K562 (cell line): ENCODE results near the gene GOLGA6L22. TPM values are rescaled to one million over a fixed set of nuclear protein-coding genes. Genes with fewer than 3 reads are reported as not detected.
"Not testable (repeated sequence)": the region's sequence is repeated elsewhere in the genome, so short reads cannot be mapped to it uniquely, and the experiment has no call there.

Experiments used
- ATAC-seq: fragments of 200-7000 bp; cut with Tn5 transposase; 3 replicates; pipeline ENCODE4 v1.9.1; 2020; ENCODE audit warnings: moderate library complexity
- Bru-seq: library from RNA; stranded (reverse); fragments of 400-500 nt; gene quantifications from one replicate; lab custom pipeline; 2021; lab: Mats Ljungman, UMichigan
- BruChase-seq, 2 experiments: library from RNA; stranded (reverse); fragments of 400-500 nt; gene quantifications; one replicate each; lab custom pipeline; 2021; lab: Mats Ljungman, UMichigan
- BruUV-seq: library from RNA; stranded (reverse); fragments of 400-500 nt; replicated peaks from 2 replicates; lab custom pipeline; 2021; lab: Mats Ljungman, UMichigan
- CTCF ChIA-PET: fragments of 300-600 bp; formaldehyde crosslinking; extraction: SDS; loops from one replicate; lab custom pipeline; 2021; ENCODE audit warnings: low intra/inter-chr PET ratio; lab: Yijun Ruan, JAX
- POLR2A ChIA-PET: fragments of 300-600, 350-650 bp; sonication (Branson Sonifier 250); formaldehyde crosslinking; extraction: SDS; loops from one replicate; lab custom pipeline; 2021; ENCODE audit warnings: antibody characterized with exemption, inconsistent platforms; lab: Yijun Ruan, JAX
- DNase-seq, 4 experiments: peaks; one replicate each; pipeline versions ENCODE4 v3.0.0 to v3.0.0-alpha.2; 2011 to 2018; ENCODE audit warnings: low spot score in 3 of 4, mixed read lengths in 3 of 4; ENCODE audit errors: extremely low read depth in 1 of 4
- FAIRE-seq: peaks from 2 replicates; lab custom pipeline; 2011; peaks lifted over from hg19 to GRCh38; lab: Jason Lieb, UNC
- H2AFZ ChIP-seq: 2 replicates; pipeline ENCODE4 v1.6.0; 2011; ENCODE audit warnings: low read depth, low read length, control low read depth, inconsistent platforms
- H3K27ac ChIP-seq: fragments of 200-600 bp; 3 replicates; pipeline ENCODE4 v1.8.0; 2011; ENCODE audit warnings: low read depth, mild to moderate bottlenecking, control low read depth, inconsistent platforms, low read length, moderate library complexity, mixed read lengths; ENCODE audit errors: extremely low read depth
- H3K27me3 ChIP-seq, 2 experiments: fragments of 300-600 bp in 1 of 2; 2 replicates in 1 of 2; 3 replicates in 1 of 2; pipeline versions ENCODE4 v1.6.0 to v1.8.0; 2011; ENCODE audit warnings: inconsistent platforms in 2 of 2, low read length in 2 of 2, mild to moderate bottlenecking in 1 of 2, mixed read lengths in 1 of 2, moderate library complexity in 1 of 2; ENCODE audit not compliant: control insufficient read depth in 2 of 2, insufficient read depth in 2 of 2
- H3K36me3 ChIP-seq: fragments of 300-600 bp; 3 replicates; pipeline ENCODE4 v1.8.0; 2011; ENCODE audit warnings: mild to moderate bottlenecking, low read length, inconsistent platforms; ENCODE audit not compliant: control insufficient read depth, insufficient read depth
- H3K4me1 ChIP-seq, 2 experiments: fragments of 200-600 bp in 1 of 2; replicated peaks in 1 of 2; 2 replicates in 1 of 2; 3 replicates in 1 of 2; pipeline versions ENCODE4 v1.5.1 to v1.8.0; 2011; ENCODE audit warnings: inconsistent platforms in 2 of 2, low read length in 2 of 2, mild to moderate bottlenecking in 1 of 2, mixed read lengths in 1 of 2, moderate library complexity in 1 of 2; ENCODE audit not compliant: control insufficient read depth in 2 of 2, insufficient read depth in 2 of 2
- H3K4me2 ChIP-seq: 2 replicates; pipeline ENCODE4 v1.6.1; 2011; ENCODE audit warnings: low read length, control low read depth, inconsistent platforms, mixed read lengths; ENCODE audit not compliant: insufficient read depth
- H3K4me3 ChIP-seq: fragments of 200-600 bp; sonication (generic), shearing (Covaris generic); 2 replicates; pipeline ENCODE4 v1.5.1; 2016; ENCODE audit warnings: control low read depth, inconsistent platforms
- H3K79me2 ChIP-seq: fragments of 200-600 bp; 3 replicates; pipeline ENCODE4 v1.8.0; 2011; ENCODE audit warnings: low read length, inconsistent platforms; ENCODE audit not compliant: control insufficient read depth, insufficient read depth
- H3K9ac ChIP-seq, 2 experiments: 2 replicates each; pipeline versions ENCODE4 v1.6.0 to v1.6.1; 2011; ENCODE audit warnings: low read depth in 2 of 2, low read length in 2 of 2, control low read depth in 1 of 2, inconsistent platforms in 1 of 2, mild to moderate bottlenecking in 1 of 2, mixed read lengths in 1 of 2; ENCODE audit not compliant: insufficient read depth in 1 of 2
- H3K9me1 ChIP-seq: one replicate; pipeline ENCODE4 v1.6.0; 2011; ENCODE audit warnings: inconsistent platforms, mild to moderate bottlenecking, low read length, moderate library complexity; ENCODE audit not compliant: control insufficient read depth, insufficient read depth
- H3K9me3 ChIP-seq: replicated peaks from 2 replicates; pipeline ENCODE4 v1.5.1; 2011; ENCODE audit warnings: low read depth, low read length, inconsistent platforms; ENCODE audit not compliant: control insufficient read depth, insufficient read depth
- H4K20me1 ChIP-seq: replicated peaks from 2 replicates; pipeline ENCODE4 v1.6.1; 2011; ENCODE audit warnings: low read length, inconsistent platforms, mixed read lengths; ENCODE audit not compliant: control insufficient read depth, insufficient read depth
- WGBS: fragments of 100-300 bp; shearing (Covaris generic); methylation state at CpG from one replicate; pipeline ENCODE4 v1.1.6; 2016; ENCODE audit warnings: low coverage, mixed read lengths; ENCODE audit not compliant: insufficient coverage; ENCODE audit errors: missing lambda C conversion rate; 5-methylcytosine and 5-hydroxymethylcytosine counted together
- in situ Hi-C: fragments of 300-500 bp; cut with MboI; formaldehyde crosslinking; loops from 4 replicates; pipeline ENCODE4 v1.15.0; 2018; ENCODE audit warnings: inconsistent platforms, mixed read lengths
- intact Hi-C: fragments of 100-400 bp; cut with micrococcal nuclease; formaldehyde crosslinking; loops from 2 replicates; pipeline ENCODE4 v1.14.2; 2022
- long read RNA-seq, 3 experiments: library from polyadenylated mRNA in 2 of 3; library from RNA in 1 of 3; unstranded in 2 of 3; stranded (forward) in 1 of 3; transcript quantifications; one replicate each; pipeline ENCODE4 v2.0.0, GENCODE V29; 2019 to 2022
- polyA minus RNA-seq, 3 experiments: library from RNA; depleted of rRNA, polyadenylated mRNA; stranded (reverse); fragments of >200 nt; gene quantifications; 2 replicates each; pipeline ENCODE4 v1.2.3, GENCODE V29; 2011
- polyA plus RNA-seq, 8 experiments: library from polyadenylated mRNA; depleted of rRNA in 4 of 8; stranded (reverse) in 5 of 8; unstranded in 3 of 8; fragments of >200 nt; fragmentation: Nextera tagmentation in 2 of 8; fragmentation: Illumina TruSeq in 1 of 8; extraction: Ambion mirVana in 2 of 8; extraction: Trizol in 1 of 8; gene quantifications; 2 replicates each; pipeline versions ENCODE4 v1.2.1 to v1.2.3, GENCODE V29; 2011 to 2014; ENCODE audit warnings: inconsistent platforms in 1 of 8, missing spikeins in 1 of 8
- total RNA-seq, 7 experiments: library from RNA; depleted of rRNA in 6 of 7; stranded (reverse); fragments of >200 nt in 6 of 7; fragmentation: Illumina TruSeq in 2 of 7; extraction: Trizol in 2 of 7; gene quantifications; 2 replicates each; pipeline versions ENCODE4 v1.2.1 to v1.2.3, GENCODE V29; 2011 to 2021; ENCODE audit warnings: low replicate concordance in 1 of 7

GOLGA6L22 gene, protein sequence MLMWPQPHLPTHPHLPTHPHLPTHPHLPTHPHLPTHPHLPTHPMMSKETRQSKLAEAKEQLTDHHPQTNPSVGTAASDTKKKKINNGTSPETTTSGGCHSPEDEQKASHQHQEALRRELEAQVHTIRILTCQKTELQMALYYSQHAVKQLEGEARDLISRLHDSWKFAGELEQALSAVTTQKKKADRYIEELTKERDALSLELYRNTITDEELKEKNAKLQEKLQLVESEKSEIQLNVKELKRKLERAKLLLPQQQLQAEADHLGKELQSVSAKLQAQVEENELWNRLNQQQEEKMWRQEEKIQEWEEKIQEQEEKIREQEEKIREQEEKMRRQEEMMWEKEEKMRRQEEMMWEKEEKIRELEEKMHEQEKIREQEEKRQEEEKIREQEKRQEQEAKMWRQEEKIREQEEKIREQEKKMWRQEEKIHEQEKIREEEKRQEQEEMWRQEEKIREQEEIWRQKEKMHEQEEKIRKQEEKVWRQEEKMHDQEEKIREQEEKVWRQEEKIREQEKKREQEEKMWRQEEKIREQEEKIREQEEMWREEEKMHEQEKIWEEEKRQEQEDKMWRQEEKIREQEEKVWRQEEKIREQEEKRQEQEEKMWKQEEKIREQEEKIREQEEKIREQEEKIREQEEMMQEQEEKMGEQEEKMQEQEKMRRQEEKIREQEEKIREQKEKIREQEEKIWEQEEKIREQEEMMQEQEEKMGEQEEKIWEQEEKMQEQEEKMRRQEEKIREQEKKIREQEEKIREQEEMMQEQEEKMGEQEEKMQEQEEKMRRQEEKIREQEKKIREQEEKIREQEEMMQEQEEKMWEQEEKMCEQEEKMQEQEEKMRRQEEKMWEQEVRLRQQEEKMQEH
- total RNA-seq (2011; cell fraction: chromatin; rRNA removed; ENCODE audit: low replicate concordance): not detected in 2 replicates
- not detected in 2 replicates for total RNA-seq (2011; cell fraction: nucleolus; rRNA removed)
- not detected in 2 replicates for total RNA-seq (2011; cell fraction: nucleoplasm; rRNA removed)
- total RNA-seq (2014; rRNA removed): not detected in 2 replicates
- total RNA-seq (2014; rRNA removed; fragmentation: Illumina TruSeq; extraction: Trizol): not detected in 2 replicates
- not detected in 2 replicates for total RNA-seq (2015; rRNA removed; fragmentation: Illumina TruSeq; extraction: Trizol)
- not detected in 2 replicates for total RNA-seq (2021)
- not detected in 2 replicates for polyA plus RNA-seq (2011; rRNA removed)
- polyA plus RNA-seq (2011; cell fraction: cytosol; rRNA removed): not detected in 2 replicates
- polyA plus RNA-seq (2011; cell fraction: nucleus; rRNA removed): not detected in 2 replicates
- polyA plus RNA-seq (2012): 0.03 TPM in 1 of 2 replicates, not detected in the other
- not detected in 2 replicates for polyA plus RNA-seq (2014; fragmentation: Illumina TruSeq; extraction: Trizol)
- not detected for polyA plus RNA-seq (2014; fragmentation: Nextera tagmentation; extraction: Ambion mirVana)
- not detected in 2 replicates for polyA plus RNA-seq (2014; rRNA removed)
- not detected in 2 replicates for polyA minus RNA-seq (2011; rRNA and poly(A)+ RNA removed)
- not detected in 2 replicates for polyA minus RNA-seq (2011; cell fraction: cytosol; rRNA and poly(A)+ RNA removed)
- not detected in 2 replicates for polyA minus RNA-seq (2011; cell fraction: nucleus; rRNA and poly(A)+ RNA removed)
- not detected for Bru-seq, nascent RNA
- BruChase-seq, experiment 1, labeled RNA remaining after a 2-hour chase: not detected
- not detected for BruChase-seq, experiment 2, labeled RNA remaining after a 6-hour chase
- long read RNA-seq, experiment 1: 0 reads
- long read RNA-seq, experiment 2: 0 reads
- long read RNA-seq, experiment 3: 0 reads

DNA sequence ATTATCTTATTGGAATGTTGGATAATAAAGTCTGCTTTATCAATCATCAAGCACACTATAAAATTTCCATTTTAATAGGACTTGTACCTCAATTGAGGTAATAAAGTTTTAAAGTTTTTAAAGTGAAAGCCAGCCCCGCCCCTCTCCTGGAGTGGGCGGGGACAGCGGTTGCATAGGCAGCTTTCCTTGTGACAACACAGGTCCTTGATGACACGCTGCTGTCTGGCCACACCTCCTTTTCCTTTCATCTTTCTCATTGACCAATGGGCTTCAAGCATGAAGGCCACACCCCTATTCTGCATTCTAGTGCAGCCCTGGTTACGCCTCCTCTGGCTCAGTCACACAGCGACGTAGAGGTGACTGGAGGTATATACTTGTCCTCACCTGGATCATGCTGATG, at the start of gene GOLGA6L22:
TSS of gene GOLGA6L22 (plus strand) at position 301 of the 400 bp plus-strand sequence. CDS start at position 392, 91 bp downstream.
- H3K4me3 ChIP-seq, ATAC-seq, H4K20me1 ChIP-seq, DNase-seq, H3K36me3 ChIP-seq, H3K27me3 ChIP-seq, H2AFZ ChIP-seq, intact Hi-C loops, H3K4me2 ChIP-seq, POLR2A ChIA-PET, FAIRE-seq, H3K27ac ChIP-seq, H3K9me3 ChIP-seq, H3K9ac ChIP-seq, H3K9me1 ChIP-seq, BruUV-seq, H3K4me1 ChIP-seq, CTCF ChIA-PET, in situ Hi-C loops, H3K79me2 ChIP-seq: not testable (repeated sequence)
- no CpG with 5 or more reads among the region's 7 CpGs for WGBS

DNA sequence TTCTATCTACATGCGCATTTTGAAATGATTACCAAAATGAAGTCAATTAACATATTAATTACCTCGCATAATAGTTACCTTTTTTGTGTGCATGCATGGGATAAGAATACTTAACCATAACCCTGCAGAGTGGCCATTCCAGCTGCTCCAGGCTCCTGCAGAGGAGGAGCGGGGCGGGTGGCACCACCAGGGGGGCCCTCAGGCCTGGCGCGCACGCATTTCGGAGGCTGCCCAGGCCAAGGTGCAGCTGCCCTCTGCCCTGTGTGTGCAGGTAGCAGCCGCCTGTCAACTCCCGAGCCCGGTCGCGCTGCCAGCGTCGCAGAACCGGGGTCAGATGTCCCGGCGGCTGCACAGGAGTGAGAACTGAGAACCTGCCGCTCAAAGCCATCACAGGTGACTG, 41.4 kb upstream of the GOLGA6L22 start:
- H3K79me2 ChIP-seq, H3K27ac ChIP-seq, H3K4me1 ChIP-seq, H3K4me2 ChIP-seq, H3K4me3 ChIP-seq, H4K20me1 ChIP-seq, H2AFZ ChIP-seq, DNase-seq, H3K27me3 ChIP-seq, ATAC-seq, CTCF ChIA-PET, intact Hi-C loops, POLR2A ChIA-PET, H3K36me3 ChIP-seq, H3K9me1 ChIP-seq, FAIRE-seq, BruUV-seq, H3K9ac ChIP-seq, H3K9me3 ChIP-seq: not testable (repeated sequence)
- 36% methylated on average over 6 of the region's 19 CpGs for WGBS
- in situ Hi-C loops: loop anchor here (5.0 kb wide), 1 partner anchor 1835 kb away; no protein-coding TSS in a partner anchor

DNA sequence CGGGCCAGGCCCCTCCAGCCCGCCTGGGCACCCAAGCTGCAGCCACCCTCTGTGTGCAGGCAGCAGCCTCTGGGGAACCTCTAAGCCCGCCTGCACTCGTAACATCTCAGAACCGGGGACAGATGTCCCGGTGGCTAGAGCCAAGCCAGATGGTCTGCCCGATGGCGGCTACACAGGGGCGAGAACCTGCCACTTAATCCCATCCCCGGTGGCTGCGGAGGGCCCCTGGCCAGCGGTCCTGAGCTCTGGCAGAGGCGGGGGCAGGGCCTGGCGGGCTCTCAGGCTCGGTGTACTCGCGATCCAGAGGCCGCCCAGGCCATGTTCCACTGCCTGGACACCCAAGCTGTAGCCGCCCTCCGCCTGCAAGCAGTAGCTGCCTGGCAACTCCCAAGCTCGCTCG, 40.9 kb upstream of the GOLGA6L22 start:
- H3K4me3 ChIP-seq, H4K20me1 ChIP-seq, DNase-seq, ATAC-seq, H3K27ac ChIP-seq, H3K27me3 ChIP-seq, H3K9me3 ChIP-seq, H3K36me3 ChIP-seq, H3K4me2 ChIP-seq, BruUV-seq, POLR2A ChIA-PET, intact Hi-C loops, H3K79me2 ChIP-seq, FAIRE-seq, H2AFZ ChIP-seq, H3K9ac ChIP-seq, H3K4me1 ChIP-seq, H3K9me1 ChIP-seq, CTCF ChIA-PET: not testable (repeated sequence)
- in situ Hi-C loops: loop anchor here (5.0 kb wide), 1 partner anchor 1835 kb away; no protein-coding TSS in a partner anchor
- 0% methylated on average over 6 of the region's 22 CpGs for WGBS
